Stimulated activated CD4-positive, alpha-beta T cell treated with anti-CD3 and anti-CD28 coated beads, Interleukin-12 subunit alpha, Interleukin-12 subunit beta, amount 100 ng/mL, for 48 hours (primary cell): ENCODE data around the gene A1CF.

Experiments
- DNase-seq, 3 donors: peaks; one replicate each; pipeline ENCODE4 v3.0.0-alpha.2; 2020; ENCODE audit warnings: low read depth in 2 of 3, low spot score in 1 of 3

Gene A1CF

DNA sequence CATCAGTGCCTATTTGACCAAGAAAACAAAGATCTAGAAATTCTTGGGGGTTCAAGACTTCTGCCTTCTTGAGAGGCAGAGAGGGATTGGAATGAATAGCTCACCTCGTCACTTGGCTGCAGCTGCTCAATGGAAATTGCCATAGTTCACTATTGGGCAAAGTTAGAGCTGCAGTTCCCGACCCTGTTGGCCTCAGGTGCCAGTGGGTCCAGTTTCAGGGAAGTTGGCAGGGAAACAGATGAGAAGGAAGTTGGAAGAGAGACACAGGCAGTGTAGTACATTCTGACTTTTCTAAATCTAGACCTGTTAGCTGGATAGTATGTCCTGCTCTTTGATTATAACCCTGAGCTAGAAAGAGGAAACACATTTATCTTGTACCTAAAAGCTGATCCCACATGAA, 19.1 kb downstream of the A1CF start:
- DNase-seq: no peak

DNA sequence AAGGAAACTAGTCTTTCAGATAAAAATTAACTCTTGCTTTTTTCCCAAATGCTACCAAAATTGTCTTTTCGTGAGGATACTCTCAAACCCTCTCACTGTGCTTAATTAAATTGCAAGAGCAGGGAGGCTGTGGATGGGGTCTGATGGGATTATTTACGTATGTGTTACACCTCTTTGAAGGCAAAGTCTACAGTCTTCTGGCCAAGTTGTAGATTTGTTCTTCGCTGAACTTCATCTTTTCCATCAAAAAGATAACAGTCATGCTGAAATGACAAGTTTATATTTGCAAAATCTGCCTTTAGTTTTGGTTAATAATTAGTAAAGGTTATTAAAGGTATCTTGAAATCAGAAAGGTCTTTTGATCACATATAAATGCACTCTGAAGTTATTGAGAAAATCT, 22.7 kb downstream of the A1CF start:
- DNase-seq: no peak

DNA sequence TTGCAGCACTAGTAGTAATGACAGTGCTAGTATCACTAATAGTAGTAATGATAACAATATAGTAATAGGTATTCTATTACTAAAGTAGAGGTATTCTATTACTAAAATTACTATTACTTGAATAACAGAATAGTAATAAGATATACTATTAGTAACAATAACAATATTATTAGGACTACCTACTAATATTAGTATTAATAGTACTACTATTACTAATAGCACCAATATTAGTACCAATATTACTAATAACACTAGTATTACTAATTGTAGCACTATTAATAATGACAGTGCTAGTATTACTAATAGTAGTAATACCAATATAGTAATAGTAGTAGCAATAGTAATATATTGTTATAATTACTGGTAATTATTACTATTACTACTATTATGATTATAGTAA, 24.1 kb downstream of the A1CF start:
- DNase-seq: no peak

DNA sequence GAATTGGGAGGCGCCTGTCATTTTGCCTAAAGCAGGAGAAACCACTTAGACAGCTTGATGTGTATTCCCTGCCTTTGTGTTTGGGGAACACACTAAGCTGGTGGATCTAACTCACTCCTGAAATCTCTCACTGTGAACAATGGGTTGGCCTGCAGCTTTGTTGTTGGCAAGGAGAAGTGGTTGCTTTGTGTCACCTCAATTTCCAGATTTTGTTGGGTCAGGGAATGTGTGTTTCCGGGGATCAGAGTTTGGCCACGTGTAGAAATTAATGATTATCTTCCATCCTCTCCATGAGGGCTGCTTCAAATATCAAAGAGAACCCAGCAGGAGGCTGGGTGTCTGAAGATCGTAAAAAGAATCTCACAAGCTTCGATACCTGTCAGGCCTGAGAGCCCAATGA, 27.8 kb downstream of the A1CF start:
- DNase-seq: no peak

DNA sequence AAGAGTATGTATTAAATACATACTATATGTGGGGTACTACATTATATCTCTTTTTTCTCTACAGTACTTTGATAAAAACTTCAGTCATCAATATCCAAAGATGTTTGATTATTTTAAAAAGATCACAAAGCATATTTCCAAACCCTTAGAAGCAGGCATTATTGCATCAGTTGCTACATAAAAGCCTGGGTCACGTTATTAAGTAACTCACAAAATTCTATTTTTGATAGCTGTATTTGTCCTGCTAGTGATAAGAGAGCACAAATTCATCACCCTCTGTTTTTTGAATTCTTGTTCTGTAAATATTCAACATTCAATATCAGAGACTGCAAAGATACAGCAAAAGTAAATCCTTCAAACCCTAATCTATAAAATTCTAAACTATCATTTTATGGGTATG, 30.0 kb downstream of the A1CF start:
- no peak for DNase-seq

DNA sequence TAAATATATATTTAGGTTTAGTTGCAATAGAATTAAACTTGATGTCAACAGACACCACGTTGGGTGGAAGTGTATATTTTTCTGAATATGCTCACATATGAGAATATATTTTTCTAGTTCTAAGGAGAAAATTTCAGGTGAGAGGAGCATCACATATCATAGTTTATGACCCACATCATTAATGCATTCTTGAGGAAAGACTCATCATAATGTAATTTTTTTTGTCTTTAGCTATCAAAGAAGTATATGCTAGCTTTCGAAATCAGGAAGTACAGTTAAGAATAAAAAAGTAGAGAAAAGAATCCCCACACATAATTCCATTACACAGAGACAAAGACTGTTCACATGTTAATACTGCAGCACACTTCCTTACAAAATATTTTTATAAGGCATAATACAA, 30.4 kb downstream of the A1CF start:
- no peak for DNase-seq

DNA sequence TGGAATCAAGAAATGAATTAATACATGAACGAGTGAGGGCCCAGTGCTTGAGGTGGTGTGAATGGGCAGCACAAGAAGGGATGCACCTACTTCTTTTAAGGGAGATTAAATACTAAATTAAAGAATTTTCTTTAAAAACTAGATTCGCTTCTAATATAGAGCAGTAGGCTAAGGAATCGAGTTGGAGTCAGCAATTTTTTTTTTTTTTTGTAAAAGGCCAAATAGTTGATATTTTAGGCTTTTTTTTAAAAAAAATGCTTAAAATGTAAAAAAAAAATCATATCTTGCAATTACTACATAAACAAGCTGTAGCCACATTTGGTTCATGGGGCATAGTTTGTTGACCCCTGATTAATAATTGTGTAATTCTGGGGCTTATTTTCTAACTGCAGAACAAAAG, 31.9 kb downstream of the A1CF start:
- DNase-seq: no peak

DNA sequence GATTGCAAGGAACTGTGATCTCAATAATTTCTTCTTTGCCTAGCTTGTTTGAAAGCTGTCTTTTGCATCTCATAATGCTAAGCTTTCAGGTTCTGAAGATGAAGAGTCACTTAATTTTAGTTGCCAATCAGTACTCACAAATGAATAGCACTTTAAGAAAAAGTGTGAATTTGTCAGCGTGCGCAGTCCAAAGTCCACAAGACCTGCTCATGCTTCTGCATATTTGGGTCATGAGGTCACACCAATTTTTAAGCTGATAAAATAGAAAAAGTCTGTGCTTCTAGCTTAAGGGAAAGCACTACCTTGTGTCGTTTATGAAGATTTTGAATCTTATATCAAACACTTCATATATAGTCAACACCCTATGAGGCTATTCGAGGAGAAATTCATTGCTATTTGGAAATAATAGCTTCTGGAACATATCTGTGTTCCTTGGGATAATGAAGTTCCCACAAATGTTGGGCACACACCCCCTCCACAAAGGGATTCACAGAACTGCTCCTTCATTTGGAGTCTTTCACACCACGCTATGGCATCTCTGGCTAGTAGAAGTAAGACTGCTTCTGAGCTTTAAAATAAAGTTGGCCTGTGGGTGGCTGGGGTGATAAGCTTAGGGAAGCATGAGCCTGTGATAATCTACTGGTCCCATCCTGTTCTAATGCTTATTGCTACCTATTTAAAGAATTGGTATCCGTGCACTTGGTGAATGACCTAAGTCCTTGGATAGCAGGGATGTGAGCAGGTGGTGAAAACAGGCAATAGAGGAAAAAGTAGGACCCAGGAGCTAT, 33.3 kb downstream of the A1CF start:
- DNase-seq: no peak

DNA sequence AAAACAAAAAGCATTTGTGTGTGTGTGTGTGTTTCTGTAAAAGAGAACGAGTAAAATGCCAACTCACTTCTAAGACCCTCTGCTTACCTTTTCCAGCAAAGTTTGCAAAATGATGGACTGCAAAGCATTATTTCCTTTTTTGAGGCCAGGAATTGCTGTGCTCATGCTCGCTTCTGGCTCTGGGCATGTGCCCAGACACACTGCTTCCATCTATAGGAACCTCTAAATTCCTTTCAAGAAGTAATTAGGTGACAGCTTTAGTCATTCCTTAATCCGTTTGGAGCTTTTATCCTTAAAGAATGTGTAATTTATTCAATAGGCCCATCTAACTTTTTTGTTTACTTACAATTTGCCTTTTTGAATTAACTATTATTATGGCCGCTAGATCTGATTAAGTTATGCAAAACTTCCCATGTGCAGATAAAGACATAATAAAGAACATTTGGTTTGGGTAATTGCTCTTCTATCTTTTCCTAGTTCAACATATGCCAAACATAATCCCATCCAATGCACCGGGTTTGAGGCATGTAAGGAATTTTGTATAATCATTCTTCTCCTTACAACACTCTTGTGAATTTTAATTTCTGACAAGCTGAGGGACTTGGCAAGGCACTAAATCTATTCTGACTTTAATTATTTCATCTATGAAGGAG, 34.7 kb downstream of the A1CF start:
- no peak for DNase-seq

DNA sequence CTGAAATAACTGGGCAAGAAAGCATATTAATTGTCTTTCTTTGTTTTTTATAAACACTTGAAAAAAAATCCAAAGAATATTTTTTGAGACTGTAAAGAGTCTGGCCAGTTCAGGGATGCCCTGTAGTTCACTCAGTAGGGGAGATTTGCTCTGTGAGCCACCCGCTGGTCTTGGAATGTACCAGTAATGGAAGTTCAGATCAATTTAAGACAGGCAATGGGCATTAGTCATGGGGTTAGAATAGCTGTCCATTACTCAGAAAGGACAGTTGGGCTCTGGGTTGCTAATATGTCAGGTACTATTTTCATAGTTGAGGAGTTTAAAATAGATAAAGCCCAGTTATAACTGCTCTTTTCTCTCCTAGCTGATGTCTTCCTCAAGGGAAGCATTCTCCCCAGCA, 38.7 kb downstream of the A1CF start:
- no peak for DNase-seq

DNA sequence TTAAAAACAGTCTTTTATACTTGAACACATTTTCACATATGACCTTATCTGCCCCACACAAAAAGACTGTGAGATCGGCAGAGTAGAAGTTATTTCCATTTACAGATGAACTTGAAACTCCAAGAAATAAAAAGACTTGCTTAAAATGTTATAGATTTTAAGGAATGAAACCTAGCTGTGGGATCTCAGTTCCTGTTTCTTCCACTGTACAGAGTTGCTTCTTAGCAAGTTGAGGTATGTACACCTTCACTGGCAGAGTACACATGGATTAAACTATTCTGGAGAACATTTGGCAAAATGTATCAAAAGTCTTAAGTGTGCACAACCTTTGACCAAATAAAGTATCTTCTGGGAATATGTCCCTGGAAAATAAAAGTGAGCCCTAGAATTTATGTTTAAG, 48.3 kb downstream of the A1CF start:
- DNase-seq: no peak

DNA sequence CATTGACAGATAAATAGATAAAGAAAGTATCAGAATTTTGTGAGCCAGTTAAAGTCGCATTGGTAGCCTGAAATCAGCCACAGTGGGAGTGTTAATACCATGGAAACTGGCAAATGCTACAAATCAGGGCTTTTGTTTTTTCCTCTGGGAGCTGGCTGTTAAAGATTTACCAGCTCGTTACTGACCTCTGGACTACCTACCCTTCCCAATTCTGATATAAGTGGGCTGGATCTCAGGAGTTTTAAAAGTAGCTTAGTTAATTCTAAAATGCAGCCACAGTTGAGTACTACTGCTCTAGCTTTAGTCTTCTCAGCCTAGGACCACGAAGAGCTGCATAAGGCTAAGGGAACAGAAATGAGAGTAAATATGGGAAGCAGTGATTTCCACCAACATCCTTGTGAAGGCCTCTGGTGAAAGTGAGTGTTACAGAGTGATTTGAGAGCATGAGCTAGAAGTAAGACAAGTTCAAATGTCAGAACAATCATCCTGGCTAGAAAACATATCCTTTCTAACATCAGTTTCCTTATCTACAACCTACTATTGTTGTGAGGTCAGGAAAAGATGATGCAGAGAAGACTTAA, 53.2 kb downstream of the A1CF start:
- no peak for DNase-seq

DNA sequence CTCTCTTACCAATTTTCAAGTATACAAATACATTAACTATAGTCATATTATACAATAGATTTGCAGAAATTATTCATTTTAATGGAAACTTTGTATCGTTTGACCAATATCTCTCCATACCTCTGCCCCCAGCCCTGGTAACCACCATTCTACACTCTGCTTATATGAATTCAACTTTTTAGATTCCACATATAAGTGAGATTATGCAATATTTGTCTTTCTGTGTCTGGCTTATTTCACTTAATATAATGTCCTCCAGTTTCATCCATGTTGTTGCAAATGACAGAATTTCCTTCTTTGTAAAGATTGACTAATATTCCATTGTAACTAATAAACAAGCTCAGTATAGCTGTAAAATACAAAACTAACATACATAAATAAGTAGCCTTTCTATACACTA, 55.4 kb downstream of the A1CF start:
- no peak for DNase-seq

DNA sequence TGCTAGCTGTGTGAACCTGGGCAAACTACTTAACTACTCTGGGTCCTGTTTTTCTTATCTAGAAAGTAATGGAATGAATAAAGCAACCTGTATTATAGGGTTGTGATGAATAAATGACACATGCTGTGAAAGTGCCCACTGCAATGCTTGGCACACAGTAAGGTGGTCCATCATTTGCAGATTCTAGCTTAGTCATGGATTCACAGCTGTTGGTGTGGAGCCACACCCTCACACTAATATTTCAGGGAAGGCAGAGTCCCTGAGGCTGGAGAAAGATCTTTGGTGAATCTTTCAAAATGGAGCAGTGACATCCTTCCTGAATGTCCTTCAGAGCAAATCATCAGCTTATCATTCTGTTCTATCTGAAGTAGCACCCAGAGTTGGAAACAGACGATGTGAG, 60.6 kb downstream of the A1CF start:
- no peak for DNase-seq

DNA sequence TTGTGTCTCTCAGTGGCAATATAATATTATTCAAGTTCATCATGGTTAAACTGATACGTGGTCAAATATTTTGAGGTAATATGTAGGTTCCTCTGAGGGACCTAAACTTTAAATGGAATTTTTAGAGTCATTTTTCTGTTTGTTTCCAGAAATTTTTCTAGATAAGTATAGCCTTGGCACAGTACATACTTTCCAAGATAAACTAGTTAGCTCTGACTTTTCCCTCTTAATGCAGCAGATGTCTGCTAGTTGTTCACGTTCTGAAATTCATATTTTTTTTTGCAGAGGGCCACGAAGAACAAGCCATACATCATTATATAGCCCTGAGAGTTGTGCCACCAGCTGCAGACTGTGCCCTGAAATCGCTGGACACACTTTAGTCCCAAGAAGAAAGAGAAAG, 61.6 kb downstream of the A1CF start:
- DNase-seq: no peak

DNA sequence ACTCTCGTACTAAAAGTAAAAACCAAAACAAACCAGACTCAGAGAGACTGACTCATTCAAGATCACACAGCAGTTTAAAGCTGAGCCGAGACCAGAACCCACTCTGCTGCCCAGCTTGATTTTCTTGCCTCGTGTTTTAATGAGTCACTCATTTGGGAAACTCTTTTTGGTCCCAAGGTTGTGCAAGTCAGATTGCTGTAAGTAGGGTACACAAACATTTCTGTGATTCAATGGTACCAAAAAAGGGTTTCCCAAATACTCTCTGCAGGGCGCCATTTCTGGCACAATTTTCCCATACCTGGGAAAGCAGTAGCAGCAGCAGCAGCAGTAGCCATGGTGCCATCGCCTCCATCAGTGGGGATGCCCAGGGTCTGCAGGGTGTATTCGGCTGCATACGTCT, 75.8 kb downstream of the A1CF start:
- no peak for DNase-seq

DNA sequence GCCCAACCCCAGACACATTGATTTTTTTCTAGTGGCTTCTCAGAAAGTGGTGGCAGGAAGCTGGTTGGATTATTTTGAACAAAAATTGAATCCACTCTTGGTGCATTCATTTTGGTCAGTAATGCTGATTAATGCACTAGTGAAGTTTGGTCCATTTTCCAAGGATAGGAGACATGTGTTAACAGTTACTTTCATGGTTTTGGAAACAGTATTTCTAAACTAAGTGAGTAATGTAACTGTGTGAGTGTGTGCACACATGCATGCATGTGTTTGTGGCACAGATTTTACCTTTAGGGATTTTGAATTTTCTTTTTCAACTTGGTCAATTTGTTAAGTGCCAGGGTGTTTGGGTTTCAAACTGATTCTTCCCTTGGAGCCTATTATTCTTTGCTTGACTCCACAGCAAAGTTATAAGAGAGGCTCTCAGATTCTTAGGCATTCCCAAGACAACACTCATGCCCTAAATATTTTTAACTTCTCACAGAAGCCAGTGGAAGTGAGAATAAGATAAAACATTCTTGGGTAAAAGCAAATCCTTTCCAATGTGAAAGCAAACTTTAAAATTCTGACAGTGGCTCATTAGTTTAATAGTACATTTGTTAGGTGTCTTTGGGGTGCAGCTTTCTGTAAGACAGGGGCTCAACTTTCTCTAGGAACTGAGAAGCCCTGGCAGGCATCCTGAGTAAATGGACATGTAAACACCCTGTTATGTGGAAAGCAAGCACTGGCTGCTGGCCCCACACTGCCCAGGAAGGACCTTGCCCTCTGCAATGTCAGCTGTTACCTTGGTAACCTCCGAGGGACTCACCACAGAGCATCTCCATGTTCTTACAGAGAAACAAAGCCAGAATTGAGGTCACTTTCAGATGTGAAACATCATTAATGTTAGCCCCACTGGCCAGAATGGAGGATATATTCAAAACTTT, 77.3 kb downstream of the A1CF start:
- DNase-seq: no peak

DNA sequence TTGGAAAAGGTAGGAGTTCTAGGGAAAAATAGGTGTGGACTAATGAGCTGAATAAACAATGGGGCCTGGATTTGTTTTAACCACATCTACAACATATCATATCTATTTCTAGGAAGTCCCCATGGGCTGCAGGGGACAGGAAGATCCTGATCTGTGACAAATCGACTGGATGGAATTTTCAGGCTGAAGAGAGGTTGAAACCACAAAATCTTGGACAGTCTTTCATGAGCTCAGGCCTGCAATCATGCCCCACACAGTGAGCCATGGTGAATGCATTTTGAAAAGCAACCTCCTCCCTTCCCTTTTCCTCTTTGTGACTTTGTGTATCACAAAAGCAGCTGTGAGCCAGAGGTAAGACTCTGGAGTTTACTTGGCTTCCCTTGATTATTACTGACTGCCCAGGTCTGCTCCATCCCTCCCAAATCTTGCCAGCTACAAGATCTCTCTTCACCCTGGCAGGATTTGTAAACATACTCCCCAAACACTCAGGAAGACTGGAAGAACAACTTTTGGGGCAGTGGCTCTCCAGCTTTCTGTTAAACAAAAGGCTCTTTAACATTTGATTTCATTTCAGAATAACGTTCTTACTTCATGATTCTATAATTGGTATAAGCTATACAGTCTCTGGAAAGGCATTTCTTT, 79.3 kb downstream of the A1CF start:
- no peak for DNase-seq

DNA sequence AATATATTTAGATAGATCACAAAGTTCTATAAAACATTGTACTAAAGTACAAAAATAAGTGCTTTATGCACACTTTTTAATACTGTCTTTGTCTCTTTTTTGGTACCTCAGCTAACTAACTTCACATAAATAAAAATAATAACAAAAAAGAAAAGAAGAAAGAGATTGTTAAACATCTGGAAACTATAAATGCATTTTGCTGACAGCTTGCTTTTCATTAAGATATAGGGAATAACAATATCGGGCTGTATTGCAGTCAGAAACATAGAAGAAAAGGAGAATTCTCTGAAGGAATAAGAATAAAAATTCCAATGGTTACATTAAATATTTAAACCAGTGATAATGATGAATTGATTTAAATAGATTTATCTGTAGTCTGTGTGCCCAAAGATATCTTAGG, 85.8 kb downstream of the A1CF start:
- DNase-seq: no peak

DNA sequence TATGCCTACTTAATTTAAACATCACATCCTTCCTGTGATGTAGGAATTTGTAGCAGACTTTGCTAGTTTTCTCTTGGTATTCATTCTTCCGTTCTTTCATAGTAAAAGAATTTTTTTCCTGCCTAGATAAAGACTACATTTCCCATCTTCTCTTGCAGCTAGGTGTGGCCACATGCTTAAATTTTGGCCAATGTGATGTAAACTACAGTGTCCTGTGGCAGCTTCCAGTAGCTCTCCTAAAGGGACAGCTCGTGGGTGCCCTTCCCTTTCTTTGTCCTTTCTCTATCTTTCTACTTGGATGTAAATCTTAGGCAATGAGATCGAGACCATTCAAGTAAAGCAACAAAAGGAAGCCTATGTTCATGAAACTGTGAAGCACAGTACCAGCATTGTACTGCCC, 87.1 kb downstream of the A1CF start:
- DNase-seq: no peak

DNA sequence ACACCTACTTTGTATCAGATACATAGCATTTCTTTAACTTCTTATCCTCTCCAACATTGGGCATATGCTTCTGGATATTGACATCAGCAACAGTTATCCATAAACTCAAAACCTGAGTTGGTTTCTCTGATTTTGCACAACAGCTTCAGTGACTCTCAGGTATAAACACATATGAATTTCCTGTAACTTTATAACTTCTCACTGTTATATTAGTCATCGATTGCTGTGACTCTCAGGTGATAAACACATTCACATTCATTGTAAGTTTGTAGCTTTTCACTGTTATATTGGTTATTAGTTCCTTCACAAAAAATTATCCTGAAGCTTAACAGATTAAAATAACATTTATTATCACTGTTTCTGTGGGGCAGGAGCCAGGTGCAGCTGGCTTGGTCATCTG, 88.7 kb downstream of the A1CF start:
- no peak for DNase-seq
